Endodermal cell (in vitro differentiated cells): Measurements from ENCODE around the gene C1orf174. TPM values are rescaled to one million over a fixed set of nuclear protein-coding genes. Genes with fewer than 3 reads are reported as not detected.
A peak's percentile ranks its signal among the peaks of the same experiment; 100 is the strongest.

ENCODE experiments used
- DNase-seq: peaks from one replicate; pipeline ENCODE4 v3.0.0-alpha.2; 2017
- H3K27ac ChIP-seq: 2 replicates; pipeline ENCODE4 v1.5.1; 2013; ENCODE audit warnings: mild to moderate bottlenecking, low read depth, low read length, moderate library complexity
- H3K27me3 ChIP-seq: 2 replicates; pipeline ENCODE4 v1.6.1; 2013; ENCODE audit warnings: mild to moderate bottlenecking, low read length, moderate library complexity; ENCODE audit not compliant: insufficient read depth, control insufficient read depth, poor library complexity, severe bottlenecking
- H3K36me3 ChIP-seq: 2 replicates; pipeline ENCODE4 v1.7.0; 2013; ENCODE audit warnings: mild to moderate bottlenecking, low read length, moderate library complexity; ENCODE audit not compliant: control insufficient read depth, insufficient read depth
- H3K4me1 ChIP-seq: one replicate; pipeline ENCODE4 v1.7.0; 2013; ENCODE audit warnings: low read length; ENCODE audit not compliant: control insufficient read depth, insufficient read depth
- H3K4me3 ChIP-seq: 2 replicates; pipeline ENCODE4 v1.5.1; 2013; ENCODE audit warnings: mild to moderate bottlenecking, low read length, moderate library complexity
- H3K9ac ChIP-seq: 2 replicates; pipeline ENCODE4 v1.6.1; 2013; ENCODE audit warnings: mild to moderate bottlenecking, low read length, moderate library complexity; ENCODE audit not compliant: poor library complexity, severe bottlenecking; ENCODE audit errors: extremely low read depth
- H3K9me3 ChIP-seq: 2 replicates; pipeline ENCODE4 v1.6.1; 2013; ENCODE audit warnings: mild to moderate bottlenecking, low read length, moderate library complexity; ENCODE audit not compliant: control insufficient read depth
- H3K27ac Mint-ChIP-seq: 2 replicates; pipeline ENCODE4 v1.8.0; 2020; ENCODE audit warnings: mixed read lengths
- H3K27me3 Mint-ChIP-seq: 2 replicates; pipeline ENCODE4 v1.8.0; 2021; ENCODE audit warnings: mild to moderate bottlenecking, mixed read lengths; ENCODE audit not compliant: insufficient read depth
- H3K36me3 Mint-ChIP-seq: 2 replicates; pipeline ENCODE4 v1.8.0; 2020; ENCODE audit warnings: low read depth, mixed read lengths
- H3K4me1 Mint-ChIP-seq: 2 replicates; pipeline ENCODE4 v1.8.0; 2020; ENCODE audit warnings: mixed read lengths
- H3K4me3 Mint-ChIP-seq: 2 replicates; pipeline ENCODE4 v1.8.0; 2020; ENCODE audit warnings: mild to moderate bottlenecking, moderate library complexity, mixed read lengths
- H3K9me3 Mint-ChIP-seq: 2 replicates; pipeline ENCODE4 v1.8.0; 2020; ENCODE audit warnings: mild to moderate bottlenecking, mixed read lengths
- CTCF ChIP-seq: fragments of 200-600 bp; sonication (generic); conservative IDR thresholded peaks from 2 replicates; pipeline ENCODE4 v1.5.0; 2021; ENCODE audit warnings: antibody characterized with exemption, mild to moderate bottlenecking
- WGBS, 2 experiments: methylation state at CpG; one replicate each; pipeline versions ENCODE4 v1.1.5 to v1.1.7; 2013; ENCODE audit warnings: missing lambda C conversion rate in 2 of 2, mixed read lengths in 1 of 2; ENCODE audit not compliant: insufficient coverage in 1 of 2, insufficient read length in 1 of 2; 5-methylcytosine and 5-hydroxymethylcytosine counted together
- total RNA-seq, 2 donors: library from RNA; stranded (reverse); fragmentation: NEBNext Ultra II Directional in 1 of 2; extraction: Animal tissue kit (Norgen Biotek cat#: 25700) in 1 of 2; gene quantifications; 2 replicates in 1 of 2; 3 replicates in 1 of 2; pipeline ENCODE4 v1.2.1, GENCODE V29; 2021

The C1orf174 gene
- total RNA-seq, 2 donors from 2014 or later = 28.4 to 38.4 TPM

DNA sequence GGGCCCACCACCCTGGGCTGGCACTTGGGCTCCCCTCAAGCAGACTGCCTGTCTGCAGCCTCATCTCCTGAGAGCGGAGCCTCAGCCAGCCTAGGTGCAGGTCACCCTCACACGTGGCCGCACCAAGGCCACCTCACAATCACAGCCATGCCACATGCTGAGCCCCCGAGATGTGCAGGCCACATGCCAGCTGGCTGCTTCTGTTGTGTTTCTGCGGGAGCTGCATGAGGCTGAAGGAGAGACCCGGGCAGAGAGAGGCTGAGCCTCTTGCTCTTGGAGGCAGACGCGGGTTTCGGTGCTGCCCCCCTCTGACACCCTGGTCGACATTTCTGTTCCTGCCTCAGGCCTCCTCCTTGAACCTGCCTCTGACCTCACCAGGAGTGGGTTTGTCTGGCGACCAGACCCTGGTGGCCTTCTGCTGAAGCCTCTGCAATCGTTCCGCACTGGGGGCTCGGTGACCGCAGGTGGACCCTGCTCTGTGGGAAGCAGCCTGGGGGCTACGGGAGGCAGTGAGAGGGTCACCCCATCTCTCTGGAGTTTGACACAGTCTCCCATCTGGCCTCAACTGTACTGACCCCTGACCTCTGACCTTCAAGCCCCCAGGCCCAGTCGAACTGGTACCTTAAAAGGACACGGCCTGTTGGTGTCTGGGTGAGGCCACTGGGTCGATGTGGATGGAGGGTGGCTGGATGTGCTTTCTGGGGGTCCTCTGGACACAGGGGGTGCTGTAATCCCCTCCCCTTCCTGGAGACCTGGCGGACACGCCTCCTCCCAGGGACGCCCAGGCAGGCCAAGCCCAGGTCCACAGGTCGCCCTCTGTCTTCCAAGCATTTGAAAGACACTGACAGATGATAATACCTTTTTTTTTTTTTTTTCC, 13.0 kb upstream of the C1orf174 start:
- H3K27me3 Mint-ChIP-seq = no peaks in the 10 kb centered on the region
- Histone ChIP-seq H3K4me3 (no peak overlapping the region), H3K9ac (no peak overlapping the region), H3K4me1 (no peaks in the 10 kb centered on the region), H3K27me3 (no peaks in the 10 kb centered on the region), H3K36me3 (no peaks in the 10 kb centered on the region), H3K27ac (no peak overlapping the region), H3K9me3 (no peaks in the 10 kb centered on the region)
- no peak overlapping the region for H3K4me3 Mint-ChIP-seq
- H3K36me3 Mint-ChIP-seq = no peaks in the 10 kb centered on the region
- peak; percentile 45 for TF ChIP-seq CTCF
- H3K27ac Mint-ChIP-seq = no peak overlapping the region
- peaks cover 7% of the 10 kb centered on the region for H3K4me1 Mint-ChIP-seq
- no peaks in the 10 kb centered on the region for H3K9me3 Mint-ChIP-seq
- DNase-seq = peak; percentile 61
- 92 to 93% methylated on average over 15 to 23 of the region's 23 CpGs for WGBS, 2 experiments

- Histone ChIP-seq H3K4me3 (no peak overlapping the region), H3K9ac (no peak overlapping the region), H3K36me3 (no peaks in the 10 kb centered on the region), H3K4me1 (no peaks in the 10 kb centered on the region), H3K27ac (no peak overlapping the region), H3K27me3 (no peaks in the 10 kb centered on the region), H3K9me3 (no peaks in the 10 kb centered on the region)
- H3K4me1 Mint-ChIP-seq = peaks cover 7% of the 10 kb centered on the region
- H3K4me3 Mint-ChIP-seq = no peak overlapping the region
- no peak for DNase-seq
- 89 to 96% methylated on average over 27 to 38 of the region's 38 CpGs for WGBS, 2 experiments
- TF ChIP-seq CTCF = no peak
- no peaks in the 10 kb centered on the region for H3K9me3 Mint-ChIP-seq
- H3K27me3 Mint-ChIP-seq = no peaks in the 10 kb centered on the region
- no peaks in the 10 kb centered on the region for H3K36me3 Mint-ChIP-seq
- no peak overlapping the region for H3K27ac Mint-ChIP-seq
Observed at GRCh38 chr1:3911981-3912808, 12.1 kb upstream of the C1orf174 start.

DNA sequence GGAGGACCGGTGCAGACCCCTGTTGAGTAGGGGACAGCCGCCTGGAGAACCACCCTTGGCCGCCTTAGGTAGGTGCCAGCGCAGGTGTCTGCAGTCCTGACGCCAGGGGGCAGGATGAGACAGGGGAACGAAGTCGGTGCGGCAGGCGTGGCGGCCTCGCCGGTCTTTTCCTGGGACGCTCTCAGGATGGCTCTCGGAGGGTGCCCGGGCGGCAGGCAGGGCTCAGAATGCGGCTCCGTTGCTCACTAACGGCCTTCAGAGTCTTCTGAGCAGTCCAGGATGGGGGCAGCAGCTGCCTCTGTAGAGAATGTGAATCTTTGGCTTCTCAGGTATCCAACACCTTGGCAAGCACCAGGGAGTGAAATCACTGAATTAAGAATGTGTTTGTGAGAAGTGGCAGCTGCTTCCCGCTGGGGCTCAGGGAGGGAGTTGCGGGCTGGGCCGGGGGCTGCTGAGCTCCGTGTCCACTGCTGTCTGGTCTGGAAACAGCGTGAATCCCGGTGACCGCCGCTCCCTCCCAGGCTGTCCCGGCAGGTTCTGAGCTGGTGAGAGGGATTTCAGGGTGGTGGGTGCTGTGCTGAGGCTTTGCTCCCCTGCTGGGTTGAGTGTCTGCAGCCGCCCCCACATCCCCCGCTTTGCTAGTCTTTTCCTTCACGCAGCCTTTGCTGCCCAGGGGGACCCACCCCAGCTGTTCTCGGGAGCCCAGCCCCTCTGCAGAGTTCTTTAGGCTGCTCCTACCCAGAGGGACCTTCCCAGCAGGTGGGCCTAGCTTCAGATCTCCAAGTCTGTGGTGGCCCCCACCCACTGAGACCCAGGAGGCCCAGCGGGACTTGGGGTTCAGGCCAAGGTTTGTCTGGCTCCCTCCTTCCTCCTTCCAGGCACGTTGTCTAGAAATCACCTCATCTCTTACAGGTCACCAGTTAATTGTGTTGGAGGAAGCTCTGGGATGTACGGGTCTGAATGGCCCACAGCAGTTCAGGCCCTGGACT, 11.1 kb upstream of the C1orf174 start:
- H3K9ac ChIP-seq = no peak overlapping the region
- peak overlapping the region; percentile 35 for H3K4me3 ChIP-seq
- H3K27ac Mint-ChIP-seq = no peak overlapping the region
- WGBS, 2 experiments = 20 to 28% methylated on average over 17 to 35 of the region's 35 CpGs
- TF ChIP-seq CTCF = peak; percentile 95
- peaks cover 7% of the 10 kb centered on the region for H3K4me1 Mint-ChIP-seq
- peak; percentile 96 for DNase-seq
- no peaks in the 10 kb centered on the region for H3K9me3 Mint-ChIP-seq
- peak overlapping the region; percentile 43 for H3K4me3 Mint-ChIP-seq
- no peaks in the 10 kb centered on the region for H3K36me3 Mint-ChIP-seq
- H3K27ac ChIP-seq = no peak overlapping the region
- no peaks in the 10 kb centered on the region for H3K27me3 Mint-ChIP-seq
- H3K27me3 ChIP-seq = no peaks in the 10 kb centered on the region
- H3K36me3 ChIP-seq = no peaks in the 10 kb centered on the region
- no peaks in the 10 kb centered on the region for H3K9me3 ChIP-seq
- H3K4me1 ChIP-seq = no peaks in the 10 kb centered on the region
